Activated T-cell treated with anti-CD3 and anti-CD28 coated beads, Interleukin-2, amount 50 U/mL, for 4 hours (primary cell): Measurements from ENCODE around the gene ACKR2. TPM values are rescaled to one million over a fixed set of nuclear protein-coding genes. Genes with fewer than 3 reads are reported as not detected.
"Not testable (repeated sequence)": the region's sequence is repeated elsewhere in the genome, so short reads cannot be mapped to it uniquely, and the experiment has no call there.

Experiments
- ATAC-seq, 2 donors: fragments of 200-7000 bp; cut with Tn5 transposase; one replicate each; pipeline ENCODE4 v1.10.0; 2021
- DNase-seq: peaks from one replicate; pipeline ENCODE4 v3.0.0-alpha.2; 2020
- H3K27me3 Mint-ChIP-seq: one replicate; pipeline ENCODE4 v1.8.0; 2021; ENCODE audit warnings: low read depth, mixed read lengths
- H3K36me3 Mint-ChIP-seq: one replicate; pipeline ENCODE4 v1.8.0; 2022; ENCODE audit warnings: mixed read lengths; ENCODE audit not compliant: insufficient read depth
- H3K4me1 Mint-ChIP-seq: one replicate; pipeline ENCODE4 v1.8.0; 2021; ENCODE audit warnings: low read depth, mixed read lengths
- H3K4me3 Mint-ChIP-seq: one replicate; pipeline ENCODE4 v1.8.0; 2021; ENCODE audit warnings: mild to moderate bottlenecking, moderate library complexity, mixed read lengths
- H3K9me3 Mint-ChIP-seq: one replicate; pipeline ENCODE4 v1.8.0; 2021; ENCODE audit warnings: mixed read lengths
- total RNA-seq, 3 donors: library from RNA; stranded (reverse); gene quantifications; one replicate each; pipeline ENCODE4 v1.2.1, GENCODE V29; 2021

Gene ACKR2
- total RNA-seq, 3 donors from 2014 or later, result 0.13 to 0.56 (median 0.14) TPM

DNA sequence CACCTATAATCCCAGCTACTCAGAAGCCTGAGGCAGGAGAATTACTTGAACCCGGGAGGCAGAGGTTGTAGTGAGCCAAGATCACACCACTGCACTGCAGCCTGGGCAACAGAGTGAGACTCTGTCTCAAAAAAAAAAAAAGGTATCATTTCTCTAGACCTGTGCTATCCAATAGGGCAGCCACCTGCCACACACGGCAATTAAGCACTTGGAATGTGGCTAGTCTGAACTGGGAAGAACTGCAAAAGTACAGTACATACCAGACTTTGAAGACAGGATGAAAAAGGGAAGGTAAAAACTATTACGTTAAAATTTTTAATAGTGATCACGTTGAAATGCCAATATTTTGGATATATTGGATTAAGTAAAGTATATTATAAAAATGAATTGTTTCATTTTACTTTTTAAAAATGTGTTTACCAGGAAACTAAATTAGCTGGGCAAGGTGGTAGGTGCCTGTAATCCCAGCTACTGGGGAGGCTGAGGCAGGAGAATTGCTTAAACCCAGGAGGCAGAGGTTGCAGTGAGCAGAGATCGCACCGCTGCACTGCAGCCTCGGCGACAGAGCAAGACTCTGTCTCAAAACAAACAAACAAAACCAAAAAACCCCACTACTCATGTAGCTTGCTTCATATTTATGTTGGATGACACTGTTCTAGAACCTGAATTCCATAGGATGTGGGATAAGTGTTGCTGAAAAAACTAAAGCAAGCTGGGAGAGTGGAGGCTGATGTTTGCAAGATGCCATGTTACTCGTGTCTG, 64.2 kb downstream of the ACKR2 start:
- no peak for ATAC-seq
- DNase-seq, result no peak
- no peaks in the 10 kb centered on the region for H3K4me1 Mint-ChIP-seq
- H3K4me3 Mint-ChIP-seq, result no peak overlapping the region
- H3K9me3 Mint-ChIP-seq, result no peaks in the 10 kb centered on the region
- H3K36me3 Mint-ChIP-seq, result no peaks in the 10 kb centered on the region
- no peaks in the 10 kb centered on the region for H3K27me3 Mint-ChIP-seq

DNA sequence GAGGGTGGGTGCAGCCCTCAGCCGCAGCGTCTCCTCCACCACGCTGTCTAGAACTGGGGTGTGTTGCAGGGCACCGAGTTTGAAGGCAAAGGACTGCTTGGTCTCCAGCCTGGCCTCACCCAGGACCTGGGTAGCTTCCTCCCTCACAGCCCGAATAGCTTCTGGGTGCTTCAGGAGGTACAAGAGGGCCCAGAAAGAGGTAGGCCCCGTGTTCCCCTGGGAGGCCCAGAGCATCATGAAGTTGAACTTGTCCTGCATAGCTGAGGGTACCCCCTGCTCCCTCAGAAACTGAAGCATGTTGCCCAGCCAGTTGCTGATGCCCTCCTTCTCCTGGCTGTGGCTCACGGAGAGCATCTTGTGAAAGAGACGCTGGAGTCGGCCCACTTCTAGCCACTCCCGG, 65.5 kb downstream of the ACKR2 start:
- H3K4me3 Mint-ChIP-seq, result no peak overlapping the region
- no peak for ATAC-seq
- H3K27me3 Mint-ChIP-seq, result no peaks in the 10 kb centered on the region
- H3K4me1 Mint-ChIP-seq, result no peaks in the 10 kb centered on the region
- no peaks in the 10 kb centered on the region for H3K36me3 Mint-ChIP-seq
- DNase-seq, result no peak
- H3K9me3 Mint-ChIP-seq, result no peaks in the 10 kb centered on the region

DNA sequence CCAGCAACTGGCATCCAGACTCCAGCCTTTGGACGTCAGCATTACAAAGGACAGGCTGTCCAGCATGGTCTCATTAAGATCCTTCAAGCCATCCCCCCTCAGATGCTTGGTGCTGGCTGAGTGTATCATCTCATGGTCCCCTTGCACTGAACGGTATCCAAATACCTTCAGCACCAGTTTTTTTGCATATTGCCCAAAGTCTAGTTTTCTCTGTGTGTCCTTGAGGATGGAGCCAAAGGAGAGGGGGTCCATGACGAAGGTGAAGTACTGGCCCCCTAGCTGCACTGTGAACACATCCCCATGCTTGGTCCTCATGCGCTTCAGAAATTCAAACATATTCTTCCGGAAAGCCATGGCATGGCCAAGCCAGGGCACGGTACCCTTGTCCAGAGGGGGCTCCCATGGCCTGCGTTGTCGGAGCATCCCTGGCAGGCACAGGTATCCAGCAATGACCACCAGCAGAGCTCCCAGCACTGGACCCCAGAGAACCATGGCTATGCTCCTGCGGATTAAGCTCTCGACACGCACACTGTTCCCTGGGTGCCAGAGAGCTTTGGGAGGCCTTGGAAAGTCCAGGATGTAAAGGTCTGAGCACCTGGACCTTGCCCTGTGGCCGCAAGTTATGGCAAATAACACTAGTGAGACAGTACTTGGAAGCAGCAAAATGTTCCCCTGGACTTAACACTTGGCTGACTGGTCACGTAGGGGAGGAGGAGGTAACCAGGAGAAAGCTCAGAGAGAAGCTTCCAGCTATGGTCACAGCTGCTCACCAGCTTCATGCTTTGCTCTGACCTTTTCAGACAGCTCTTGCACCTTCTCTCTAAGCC, 66.3 kb downstream of the ACKR2 start, which contains the start of gene CYP8B1:
Gene CYP8B1 (minus strand): TSS at position 555 of the 827 bp plus-strand sequence. CDS start 63 bp downstream, at position 492.
- no peak for DNase-seq
- Mint-ChIP-seq H3K27me3 (no peaks in the 10 kb centered on the region), H3K4me3 (no peak within 1 kb of the TSS), H3K36me3 (no peaks in the 10 kb centered on the region), H3K4me1 (peaks cover 3% of the 10 kb centered on the region), H3K9me3 (no peaks in the 10 kb centered on the region)
- ATAC-seq, result no peak

DNA sequence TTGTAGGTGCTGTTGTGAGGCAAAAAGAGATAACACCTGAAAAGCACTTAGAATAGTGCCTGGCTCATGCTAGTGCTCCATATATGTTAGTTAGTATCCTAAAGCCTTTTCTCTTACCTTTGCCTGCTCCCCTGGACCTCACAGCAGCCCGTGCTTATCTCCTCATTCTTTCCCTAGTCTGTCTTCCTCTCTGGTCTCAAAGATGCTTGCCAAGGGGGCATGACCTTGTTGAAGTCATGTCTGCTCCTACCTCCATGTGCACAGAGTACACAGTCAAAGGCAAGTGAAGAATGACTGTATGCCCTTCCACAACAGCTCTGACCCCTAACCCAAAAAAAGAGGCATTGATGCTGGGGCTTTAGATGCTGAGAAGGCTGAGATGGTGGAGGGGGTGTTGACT, 67.2 kb downstream of the ACKR2 start:
- ATAC-seq, result no peak
- no peak overlapping the region for H3K4me3 Mint-ChIP-seq
- no peaks in the 10 kb centered on the region for H3K9me3 Mint-ChIP-seq

DNA sequence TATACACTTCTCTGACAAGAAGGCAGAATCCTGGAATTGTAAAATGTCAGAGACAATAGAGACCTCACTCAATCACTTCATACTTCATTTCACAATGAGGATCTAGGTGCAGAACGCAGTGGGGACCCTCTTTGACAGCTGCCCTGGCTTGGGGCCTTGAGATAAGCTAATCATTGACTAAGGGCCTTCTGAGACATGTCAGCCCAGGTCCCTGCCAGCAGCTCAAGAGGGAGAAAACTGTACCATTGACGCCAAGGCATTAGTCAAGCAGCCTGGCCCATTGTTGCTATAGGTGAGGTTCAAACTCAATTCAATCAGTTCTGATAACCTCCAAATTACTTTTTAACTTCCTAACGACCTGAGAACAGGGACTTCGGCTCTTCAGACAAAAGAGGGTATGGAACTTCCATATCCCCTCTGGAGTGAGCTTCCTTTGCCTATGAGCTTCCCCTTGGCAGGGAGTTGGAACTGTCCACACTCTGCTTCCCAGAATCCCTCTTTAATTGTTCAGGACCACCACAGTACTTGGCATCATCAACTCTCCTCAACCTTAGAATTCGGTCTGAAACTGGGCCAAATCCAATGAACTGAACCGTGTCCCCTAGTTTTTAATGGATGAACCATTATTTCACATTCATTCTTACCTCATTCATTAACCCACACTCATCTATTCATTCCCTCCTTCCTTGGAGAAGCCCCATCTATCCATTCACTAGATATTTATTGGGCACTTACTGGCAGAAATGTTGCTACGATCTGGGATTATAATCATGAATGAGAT, 67.9 kb downstream of the ACKR2 start:
- peaks cover 10% of the 10 kb centered on the region for H3K4me1 Mint-ChIP-seq
- no peaks in the 10 kb centered on the region for H3K27me3 Mint-ChIP-seq
- no peak for ATAC-seq
- no peak for DNase-seq
- no peaks in the 10 kb centered on the region for H3K36me3 Mint-ChIP-seq
- H3K9me3 Mint-ChIP-seq, result no peaks in the 10 kb centered on the region
- no peak overlapping the region for H3K4me3 Mint-ChIP-seq

More for the DNA sequence above, 67.2 kb downstream of the ACKR2 start:
- Mint-ChIP-seq H3K27me3 (no peaks in the 10 kb centered on the region), H3K4me1 (peaks cover 8% of the 10 kb centered on the region), H3K36me3 (no peaks in the 10 kb centered on the region)
- no peak for DNase-seq

DNA sequence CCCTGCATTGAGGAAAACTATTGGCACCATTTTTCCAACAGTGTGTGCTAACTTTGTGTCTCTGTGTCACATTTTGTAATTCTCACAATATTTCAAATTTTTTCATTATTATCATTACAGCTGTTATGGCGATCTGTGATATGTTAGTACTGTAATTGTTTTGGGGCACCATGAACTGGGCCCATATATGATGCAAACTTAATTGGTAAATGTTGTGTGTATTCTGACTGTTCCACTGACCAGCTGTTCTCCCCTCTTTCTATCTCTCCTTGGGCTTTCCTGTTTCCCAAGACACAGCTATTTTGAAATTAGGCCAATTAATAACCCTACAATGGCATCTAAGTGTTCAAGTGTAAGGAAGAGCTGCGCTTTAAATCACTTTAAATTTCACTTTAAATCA, 68.6 kb downstream of the ACKR2 start:
- no peaks in the 10 kb centered on the region for H3K36me3 Mint-ChIP-seq
- H3K4me3 Mint-ChIP-seq, result no peak overlapping the region
- no peak for DNase-seq
- no peaks in the 10 kb centered on the region for H3K9me3 Mint-ChIP-seq
- H3K4me1 Mint-ChIP-seq, result peaks cover 10% of the 10 kb centered on the region
- no peaks in the 10 kb centered on the region for H3K27me3 Mint-ChIP-seq
- ATAC-seq, result no peak

DNA sequence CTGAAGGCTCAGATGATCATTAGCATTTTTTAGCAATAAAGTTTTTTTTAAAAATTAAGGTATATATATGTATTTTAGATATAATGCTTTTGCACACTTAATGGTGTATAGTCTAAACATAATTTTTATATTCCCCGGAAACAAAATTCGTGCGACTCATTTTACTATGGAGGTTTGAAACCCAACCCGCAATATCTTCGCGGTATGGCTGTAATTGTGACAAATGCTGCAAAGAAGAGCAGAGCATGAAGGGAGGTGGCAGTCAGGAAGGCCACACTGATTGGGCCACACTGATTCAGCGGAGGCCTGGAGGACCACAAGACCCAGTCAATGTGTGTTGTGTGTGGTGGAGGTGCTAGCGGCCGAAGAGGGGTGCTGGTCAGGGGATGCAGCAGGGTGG, 70.9 kb downstream of the ACKR2 start:
- DNase-seq, result no peak
- peaks cover 10% of the 10 kb centered on the region for H3K4me1 Mint-ChIP-seq
- ATAC-seq, result no peak
- H3K27me3 Mint-ChIP-seq, result no peaks in the 10 kb centered on the region
- no peaks in the 10 kb centered on the region for H3K9me3 Mint-ChIP-seq
- no peaks in the 10 kb centered on the region for H3K36me3 Mint-ChIP-seq
- peak overlapping the region; percentile 83 for H3K4me3 Mint-ChIP-seq

DNA sequence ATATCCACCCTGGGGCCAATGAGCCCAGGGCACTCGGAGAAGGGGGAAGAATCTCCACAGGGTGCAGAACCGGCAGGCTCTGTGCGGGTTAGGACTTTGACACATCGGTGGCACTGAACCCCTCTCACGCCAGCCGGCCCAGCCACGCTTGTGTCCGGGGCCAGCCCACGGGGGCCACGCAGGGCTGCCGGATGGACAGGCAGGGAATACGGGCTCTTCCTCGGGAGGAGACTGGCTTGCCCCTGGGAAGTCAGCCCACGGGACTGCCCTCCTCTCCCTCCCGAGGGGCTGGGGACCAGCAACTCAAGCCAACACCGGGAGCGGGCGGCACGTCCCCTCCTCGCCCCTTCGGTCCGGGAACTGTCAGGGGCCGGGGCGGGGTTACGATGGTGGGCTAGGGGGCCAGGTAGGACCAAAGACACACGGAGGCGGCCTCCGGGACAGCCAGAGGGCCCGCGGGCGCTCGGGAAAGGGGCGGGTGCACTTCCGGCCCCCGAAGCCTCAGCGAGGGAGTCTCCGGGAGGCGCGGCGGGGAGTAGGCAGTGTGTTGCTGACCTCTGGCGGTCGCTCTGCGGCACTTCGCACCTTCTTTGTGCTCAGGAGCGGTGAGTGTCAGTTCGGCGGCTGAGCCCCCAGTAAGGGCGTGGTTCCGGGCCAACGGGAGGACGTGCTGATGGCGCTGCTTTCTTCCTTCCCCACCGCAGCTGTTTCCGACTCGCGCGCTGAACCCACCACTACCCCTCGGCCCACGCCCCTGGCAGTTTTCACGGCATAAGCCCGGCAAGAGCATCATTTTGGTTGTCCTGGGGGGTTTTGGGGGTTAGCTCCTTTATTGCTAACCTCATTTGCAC, 71.6 kb downstream of the ACKR2 start:
- ATAC-seq (peak; percentile 99 to 100), DNase-seq (peak; percentile 82)
- Mint-ChIP-seq H3K9me3 (no peaks in the 10 kb centered on the region), H3K36me3 (no peaks in the 10 kb centered on the region), H3K4me3 (peak overlapping the region; percentile 83), H3K27me3 (no peaks in the 10 kb centered on the region), H3K4me1 (peaks cover 10% of the 10 kb centered on the region)

DNA sequence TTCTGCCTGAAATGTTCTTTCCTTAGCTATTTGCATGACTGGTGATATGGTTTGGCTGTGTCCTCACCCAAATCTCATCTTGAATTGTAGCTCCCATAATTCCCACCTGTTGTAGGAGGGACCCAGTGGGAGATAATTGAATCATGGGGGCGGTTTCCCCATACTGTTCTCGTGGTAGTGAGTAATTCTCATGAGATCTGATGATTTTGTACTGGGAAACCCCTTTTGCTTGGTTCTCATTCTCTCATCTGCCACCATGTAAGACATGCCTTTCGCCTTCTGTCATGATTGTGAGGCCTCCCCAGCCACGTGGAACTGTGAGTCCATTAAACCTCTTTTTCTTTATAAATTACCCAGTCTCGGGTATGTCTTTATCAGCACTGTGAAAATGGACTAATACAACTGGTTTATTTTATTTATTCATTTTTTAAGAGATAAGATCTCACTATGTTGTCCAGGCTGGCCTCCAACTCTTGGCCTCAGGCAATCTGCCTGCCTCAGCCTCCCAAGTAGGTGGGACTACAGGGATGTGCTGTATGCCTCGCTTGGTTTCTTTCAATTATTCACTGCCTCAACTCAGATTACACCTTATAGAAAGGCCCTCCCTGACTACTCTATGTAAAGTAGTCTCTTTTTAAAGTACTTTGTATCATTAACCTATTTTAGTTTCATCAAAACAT, 74.1 kb downstream of the ACKR2 start:
- not testable (repeated sequence) for H3K27me3 Mint-ChIP-seq, H3K4me3 Mint-ChIP-seq, H3K4me1 Mint-ChIP-seq, H3K9me3 Mint-ChIP-seq, H3K36me3 Mint-ChIP-seq, ATAC-seq, DNase-seq

DNA sequence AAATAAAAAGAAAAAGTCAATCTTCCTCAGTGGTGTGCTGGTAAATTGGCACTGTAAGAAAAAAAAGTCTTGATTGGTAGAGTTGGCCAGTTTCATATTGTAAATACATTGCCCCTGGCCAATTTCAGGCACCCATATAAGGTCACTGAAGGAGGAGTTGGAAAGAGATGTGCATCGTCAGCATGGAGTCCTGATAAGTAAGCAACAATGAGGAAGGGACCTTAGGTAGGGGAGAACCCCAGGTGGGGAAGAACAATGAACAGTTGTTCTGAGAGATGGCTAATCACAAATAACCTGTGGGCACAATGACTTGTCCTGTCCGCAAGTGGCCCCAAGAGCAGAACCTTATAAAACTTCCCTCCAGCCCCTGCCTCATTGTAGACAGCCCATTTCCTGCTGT, 75.1 kb downstream of the ACKR2 start:
- H3K9me3 Mint-ChIP-seq, result no peaks in the 10 kb centered on the region
- H3K36me3 Mint-ChIP-seq, result no peaks in the 10 kb centered on the region
- H3K27me3 Mint-ChIP-seq, result peaks cover 12% of the 10 kb centered on the region
- no peak for ATAC-seq
- H3K4me3 Mint-ChIP-seq, result no peak overlapping the region
- DNase-seq, result no peak
- H3K4me1 Mint-ChIP-seq, result peaks cover 10% of the 10 kb centered on the region

DNA sequence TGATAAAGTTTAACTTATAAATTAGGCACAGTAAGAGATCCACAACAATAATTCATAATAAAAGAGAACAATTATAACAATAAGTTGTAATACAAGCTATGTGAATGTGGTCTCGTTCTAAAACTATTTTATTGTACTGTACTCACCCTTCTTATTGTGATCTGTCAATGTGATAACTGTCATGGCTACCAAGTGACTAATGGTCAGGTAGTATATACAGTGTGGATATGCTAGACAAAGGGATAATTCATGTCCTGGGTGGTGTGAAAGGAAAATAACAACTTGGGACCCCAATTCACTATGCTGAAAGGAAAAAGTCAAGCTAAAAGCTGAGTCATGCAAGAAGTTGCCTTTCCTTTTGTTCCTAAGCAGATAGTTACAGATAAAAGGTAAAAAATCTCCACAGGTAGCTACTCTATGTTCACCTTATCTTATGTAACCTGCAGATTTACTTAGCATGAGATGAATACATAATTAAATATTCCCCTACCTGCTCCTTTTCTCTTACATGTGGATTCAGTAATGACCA, 77.1 kb downstream of the ACKR2 start:
- H3K27me3 Mint-ChIP-seq, result peaks cover 12% of the 10 kb centered on the region
- H3K36me3 Mint-ChIP-seq, result no peaks in the 10 kb centered on the region
- H3K4me3 Mint-ChIP-seq, result no peak overlapping the region
- peaks cover 2% of the 10 kb centered on the region for H3K4me1 Mint-ChIP-seq
- DNase-seq (no peak), ATAC-seq (no peak)
- no peaks in the 10 kb centered on the region for H3K9me3 Mint-ChIP-seq

DNA sequence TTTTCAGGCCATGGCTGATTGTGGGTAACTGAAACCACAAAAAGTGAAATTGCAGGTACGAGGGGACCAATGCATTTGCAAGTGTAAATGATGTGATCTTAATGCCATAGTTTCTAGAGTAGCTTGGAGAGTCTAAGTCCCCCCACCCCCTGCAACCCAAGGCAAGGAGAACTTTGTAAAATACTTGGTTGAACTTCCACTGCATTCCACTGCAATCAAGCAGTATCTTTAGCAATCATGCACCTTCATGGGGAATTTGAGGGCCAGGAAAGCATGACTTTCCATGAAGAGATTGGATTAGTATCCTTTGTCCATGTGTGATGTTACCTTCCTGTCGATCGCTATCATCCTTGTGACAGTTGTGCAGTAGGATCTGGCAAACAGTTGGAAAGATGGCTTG, 77.8 kb downstream of the ACKR2 start:
- H3K4me1 Mint-ChIP-seq, result no peaks in the 10 kb centered on the region
- no peak overlapping the region for H3K4me3 Mint-ChIP-seq
- H3K9me3 Mint-ChIP-seq, result no peaks in the 10 kb centered on the region
- no peak for DNase-seq
- no peak for ATAC-seq
- H3K27me3 Mint-ChIP-seq, result peaks cover 17% of the 10 kb centered on the region
- H3K36me3 Mint-ChIP-seq, result no peaks in the 10 kb centered on the region

DNA sequence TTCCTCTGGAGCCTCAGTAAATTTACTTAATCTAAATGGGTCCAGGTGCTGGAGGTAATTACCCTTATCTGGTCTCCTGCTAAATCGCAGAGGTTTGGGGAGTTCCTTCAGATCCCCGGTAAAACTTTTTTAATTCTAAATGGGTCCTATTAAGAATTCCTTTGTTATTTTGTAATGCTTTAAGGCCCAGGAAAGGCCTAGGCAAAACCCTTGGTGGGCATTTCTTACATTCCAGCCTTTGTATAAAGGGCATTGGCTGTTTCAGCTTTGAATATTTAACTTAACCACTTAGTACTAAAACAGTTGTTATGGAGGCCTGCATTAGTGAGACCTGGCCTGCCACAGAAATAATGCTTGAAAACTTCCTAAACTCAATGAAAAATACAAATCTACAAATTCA, 81.8 kb downstream of the ACKR2 start:
- Mint-ChIP-seq H3K9me3 (no peaks in the 10 kb centered on the region), H3K4me1 (no peaks in the 10 kb centered on the region), H3K36me3 (no peaks in the 10 kb centered on the region), H3K27me3 (peaks cover 17% of the 10 kb centered on the region), H3K4me3 (no peak overlapping the region)
- DNase-seq (no peak), ATAC-seq (no peak)
